Sigmoid colon (tissue), 7 donors: ENCODE results near the gene NELFB. TPM values are rescaled to one million over a fixed set of nuclear protein-coding genes. Genes with fewer than 3 reads are reported as not detected.

ENCODE experiments used
- DNase-seq: peaks from one replicate; pipeline ENCODE4 v3.0.0-alpha.2; 2019
- H3K27ac ChIP-seq, 4 donors: fragments of 200-600 bp; sonication (generic); one replicate each; pipeline ENCODE4 v1.5.1; 2016 to 2019; ENCODE audit warnings: mild to moderate bottlenecking in 1 of 4
- H3K27me3 ChIP-seq, 3 donors: fragments of 200-600 bp; sonication (generic); one replicate each; pipeline ENCODE4 v1.5.1; 2019; ENCODE audit warnings: mild to moderate bottlenecking in 1 of 3
- H3K36me3 ChIP-seq, 4 donors: fragments of 200-600 bp; sonication (generic); one replicate each; pipeline ENCODE4 v1.5.1; 2016 to 2019
- H3K4me1 ChIP-seq, 4 donors: fragments of 200-600 bp; sonication (generic); one replicate each; pipeline ENCODE4 v1.5.1; 2017 to 2019
- H3K4me3 ChIP-seq, 4 donors: fragments of 200-600 bp; sonication (generic); one replicate each; pipeline ENCODE4 v1.5.1; 2017 to 2019; ENCODE audit warnings: mild to moderate bottlenecking in 2 of 4, moderate library complexity in 1 of 4
- H3K9me3 ChIP-seq, 4 donors: fragments of 200-600 bp in 3 of 4; sonication (generic) in 3 of 4; one replicate each; pipeline versions ENCODE4 v1.5.1 to v1.6.1; 2013 to 2019
- CTCF ChIP-seq, 4 experiments: fragments of 450-650 bp in 3 of 4; fragments of 200-600 bp in 1 of 4; IDR thresholded peaks; one replicate each; pipeline ENCODE4 v1.5.1; 2016 to 2019; ENCODE audit warnings: antibody characterized with exemption in 4 of 4, mild to moderate bottlenecking in 3 of 4, moderate library complexity in 2 of 4
- EP300 ChIP-seq, 4 donors: sonication (generic); formaldehyde crosslinking; IDR thresholded peaks; one replicate each; pipeline ENCODE4 v1.6.1; 2017; ENCODE audit warnings: antibody characterized with exemption in 4 of 4
- POLR2A ChIP-seq, 2 donors: fragments of 450-650 bp; IDR thresholded peaks; one replicate each; pipeline ENCODE4 v1.6.1; 2016; ENCODE audit warnings: antibody characterized with exemption in 2 of 2, mild to moderate bottlenecking in 2 of 2, moderate library complexity in 2 of 2
- POLR2AphosphoS5 ChIP-seq, 4 donors: sonication (generic); formaldehyde crosslinking; IDR thresholded peaks; one replicate each; pipeline ENCODE4 v1.6.1; 2017; ENCODE audit warnings: antibody characterized with exemption in 4 of 4
- WGBS, 2 donors: extraction: QIAGEN DNeasy Blood & Tissue Kit; methylation state at CpG; one replicate each; pipeline ENCODE4 v1.1.7; 2013; 5-methylcytosine and 5-hydroxymethylcytosine counted together
- intact Hi-C: fragments of 100-400 bp; cut with DNase I; formaldehyde crosslinking; loops from one replicate; pipeline ENCODE4 v1.15.1; 2023
- polyA plus RNA-seq, 3 donors: library from polyadenylated mRNA; stranded (reverse); fragments of 200-250 nt; gene quantifications; one replicate each; pipeline ENCODE4 v1.2.3, GENCODE V29; 2013
- total RNA-seq, 4 donors: library from RNA; depleted of rRNA; stranded (reverse); fragments of >200 nt; gene quantifications; one replicate each; pipeline ENCODE4 v1.1.0, GENCODE V29; 2016
- donor health status: healthy with polysubstance abuse.
- donor health status: Bipolar disorder and iron deficiency.
- donor health status: healthy.

NELFB gene
- total and polyA plus RNA-seq, 7 donors: 24.7 to 70.5 (median 36.5) TPM

GRCh38 chr9:137271696-137272076 is 16.6 kb downstream of the NELFB start:
- WGBS, 2 donors: 33 to 53% methylated on average over 3 of the region's 3 CpGs
- no peak for TF ChIP-seq EP300 (IDR thresholded peaks at IDR 0.05)
- TF ChIP-seq CTCF (IDR thresholded peaks at IDR 0.05): no peak
- TF ChIP-seq POLR2A (IDR thresholded peaks at IDR 0.05): no peak

GRCh38 chr9:137272241-137273094 is 17.3 kb downstream of the NELFB start:
- H3K27me3 ChIP-seq: peaks cover 10 to 33% (median 13%) of the 10 kb centered on the region in 3 donors
- intact Hi-C loops: no loop called here
- no peak overlapping the region for H3K4me3 ChIP-seq
- peaks cover 0 to 33% (median 31%) of the 10 kb centered on the region in 4 donors for H3K4me1 ChIP-seq
- TF ChIP-seq CTCF (IDR thresholded peaks at IDR 0.05): no peak
- TF ChIP-seq EP300 (IDR thresholded peaks at IDR 0.05): no peak
- TF ChIP-seq POLR2AphosphoS5 (IDR thresholded peaks at IDR 0.05): no peak
- TF ChIP-seq POLR2A (IDR thresholded peaks at IDR 0.05): no peak
- no peak overlapping the region for H3K27ac ChIP-seq
- WGBS, 2 donors: 93 to 96% methylated on average over 39 of the region's 39 CpGs
- no peaks in the 10 kb centered on the region for H3K9me3 ChIP-seq
- DNase-seq: no peak
- peaks cover 17 to 43% (median 26%) of the 10 kb centered on the region in 4 donors for H3K36me3 ChIP-seq

More at GRCh38 chr9:137271696-137272076, 16.6 kb downstream of the NELFB start:
- H3K36me3 ChIP-seq: peaks cover 23 to 51% (median 30%) of the 10 kb centered on the region in 4 donors
- H3K4me1 ChIP-seq: peaks cover 0 to 25% (median 24%) of the 10 kb centered on the region in 4 donors
- no peak overlapping the region for H3K4me3 ChIP-seq
- intact Hi-C loops: no loop called here
- no peak for DNase-seq
- H3K27ac ChIP-seq: no peak overlapping the region
- no peaks in the 10 kb centered on the region for H3K9me3 ChIP-seq
- H3K27me3 ChIP-seq: peaks cover 4 to 25% (median 5%) of the 10 kb centered on the region in 3 donors

GRCh38 chr9:137273095-137273490 is 18.0 kb downstream of the NELFB start:
- no peak overlapping the region for H3K27ac ChIP-seq
- H3K4me3 ChIP-seq: no peak overlapping the region
- H3K4me1 ChIP-seq: peaks cover 0 to 36% (median 34%) of the 10 kb centered on the region in 4 donors
- DNase-seq: no peak
- intact Hi-C loops: no loop called here
- WGBS, 2 donors: 69 to 88% methylated on average over 13 of the region's 13 CpGs
- H3K36me3 ChIP-seq: peaks cover 17 to 37% (median 26%) of the 10 kb centered on the region in 4 donors
- H3K27me3 ChIP-seq: peaks cover 10 to 39% (median 19%) of the 10 kb centered on the region in 3 donors
- TF ChIP-seq POLR2AphosphoS5 (IDR thresholded peaks at IDR 0.05): no peak
- no peak for TF ChIP-seq POLR2A (IDR thresholded peaks at IDR 0.05)
- no peak for TF ChIP-seq EP300 (IDR thresholded peaks at IDR 0.05)
- TF ChIP-seq CTCF (IDR thresholded peaks at IDR 0.05): no peak
- no peaks in the 10 kb centered on the region for H3K9me3 ChIP-seq

GRCh38 chr9:137273611-137274320 is 18.6 kb downstream of the NELFB start:
- Histone ChIP-seq H3K27ac (no peak overlapping the region), H3K27me3 (peaks cover 10 to 46% (median 26%) of the 10 kb centered on the region in 3 donors), H3K4me3 (no peak overlapping the region), H3K4me1 (peaks cover 0 to 34% (median 27%) of the 10 kb centered on the region in 4 donors), H3K9me3 (no peaks in the 10 kb centered on the region), H3K36me3 (peaks cover 17 to 36% (median 26%) of the 10 kb centered on the region in 4 donors)
- TF ChIP-seq EP300 (IDR thresholded peaks at IDR 0.05): no peak
- no peak for TF ChIP-seq CTCF (IDR thresholded peaks at IDR 0.05)
- TF ChIP-seq POLR2AphosphoS5 (IDR thresholded peaks at IDR 0.05): no peak
- no peak for TF ChIP-seq POLR2A (IDR thresholded peaks at IDR 0.05)
- DNase-seq: no peak
- intact Hi-C loops: no loop called here
- WGBS, 2 donors: 66 to 67% methylated on average over 15 of the region's 15 CpGs
